Measurements from ENCODE around the gene NPTXR.
"Not testable (repeated sequence)": the region's sequence is repeated elsewhere in the genome, so short reads cannot be mapped to it uniquely, and the experiment has no call there.

Gene NPTXR

DNA sequence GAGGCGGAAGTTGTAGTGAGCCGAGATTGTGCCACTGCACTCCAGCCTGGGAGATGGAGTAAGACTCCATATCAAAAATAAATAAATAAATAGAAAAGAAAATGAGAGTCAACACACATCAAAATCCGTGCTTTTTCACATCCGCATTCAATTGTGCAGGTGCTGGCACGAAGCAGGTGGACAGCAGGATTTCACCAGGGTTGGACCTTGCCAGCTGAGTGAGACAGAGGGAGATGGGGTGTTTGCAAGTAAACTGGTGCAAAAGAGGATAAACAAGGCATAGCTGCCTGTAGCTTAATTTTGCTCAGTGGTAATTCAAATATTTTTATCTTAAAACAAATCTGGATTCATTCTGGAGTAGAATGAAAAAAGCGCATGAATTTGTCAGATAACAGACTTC is 26.6 kb downstream of the NPTXR start:
- no peak for ATAC-seq

DNA sequence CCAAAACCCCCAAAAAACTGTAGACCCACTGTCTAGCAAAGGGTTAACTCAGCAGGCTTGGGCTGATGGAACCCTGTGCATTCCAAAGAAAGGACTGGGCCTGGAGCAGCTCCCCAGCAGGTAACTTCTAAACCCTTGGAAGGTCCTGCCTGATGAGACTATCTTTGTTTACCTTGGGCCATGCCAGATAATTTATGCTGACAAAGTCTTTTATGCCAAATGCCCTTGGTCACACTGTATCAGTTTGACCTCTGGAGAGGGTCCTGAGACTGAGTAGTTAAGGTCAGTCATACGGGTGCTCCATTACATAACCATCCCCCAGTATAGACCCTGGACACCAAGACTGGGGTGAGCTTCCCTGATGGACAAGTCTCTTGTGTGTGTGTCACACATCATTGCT is 28.0 kb downstream of the NPTXR start:
- Mint-ChIP-seq H3K4me3 (no peak overlapping the region), H3K36me3 (no peaks in the 10 kb centered on the region), H3K27ac (no peak overlapping the region), H3K4me1 (no peaks in the 10 kb centered on the region), H3K9me3 (no peaks in the 10 kb centered on the region)
- DNase-seq (ENCODE audit: low spot score in 2 of 2), result no peak
- no peak for ATAC-seq

More for the DNA sequence above, 26.6 kb downstream of the NPTXR start:
- DNase-seq (ENCODE audit: low spot score in 2 of 2), result no peak
- no peak overlapping the region for H3K4me3 Mint-ChIP-seq
- H3K9me3 Mint-ChIP-seq, result no peaks in the 10 kb centered on the region
- H3K27ac Mint-ChIP-seq, result no peak overlapping the region
- no peaks in the 10 kb centered on the region for H3K4me1 Mint-ChIP-seq
- H3K36me3 Mint-ChIP-seq, result no peaks in the 10 kb centered on the region

DNA sequence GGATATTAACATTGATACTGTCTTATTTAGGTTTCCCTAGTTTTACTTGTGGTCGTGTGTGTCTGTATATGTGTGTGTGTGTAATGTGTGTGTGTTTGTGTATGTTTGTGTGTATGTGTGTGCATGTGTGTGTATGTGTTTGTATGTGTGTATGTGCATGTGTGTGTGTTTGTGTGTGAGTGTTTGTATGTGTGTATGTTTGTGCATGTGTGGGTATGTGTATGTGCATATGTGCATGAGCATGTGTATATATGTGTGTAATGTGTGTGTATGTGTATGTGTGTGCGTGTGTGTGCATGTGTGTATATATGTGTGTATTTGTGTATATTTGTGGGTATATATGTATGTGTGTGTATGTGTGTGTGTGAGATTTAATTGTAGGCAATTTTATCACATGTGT is 32.6 kb downstream of the NPTXR start:
- H3K4me1 Mint-ChIP-seq, result no peaks in the 10 kb centered on the region
- DNase-seq (ENCODE audit: low spot score in 2 of 2) (no peak), ATAC-seq (no peak)
- no peak overlapping the region for H3K27ac Mint-ChIP-seq
- no peak overlapping the region for H3K4me3 Mint-ChIP-seq
- no peaks in the 10 kb centered on the region for H3K36me3 Mint-ChIP-seq
- H3K9me3 Mint-ChIP-seq, result peaks cover 4% of the 10 kb centered on the region

DNA sequence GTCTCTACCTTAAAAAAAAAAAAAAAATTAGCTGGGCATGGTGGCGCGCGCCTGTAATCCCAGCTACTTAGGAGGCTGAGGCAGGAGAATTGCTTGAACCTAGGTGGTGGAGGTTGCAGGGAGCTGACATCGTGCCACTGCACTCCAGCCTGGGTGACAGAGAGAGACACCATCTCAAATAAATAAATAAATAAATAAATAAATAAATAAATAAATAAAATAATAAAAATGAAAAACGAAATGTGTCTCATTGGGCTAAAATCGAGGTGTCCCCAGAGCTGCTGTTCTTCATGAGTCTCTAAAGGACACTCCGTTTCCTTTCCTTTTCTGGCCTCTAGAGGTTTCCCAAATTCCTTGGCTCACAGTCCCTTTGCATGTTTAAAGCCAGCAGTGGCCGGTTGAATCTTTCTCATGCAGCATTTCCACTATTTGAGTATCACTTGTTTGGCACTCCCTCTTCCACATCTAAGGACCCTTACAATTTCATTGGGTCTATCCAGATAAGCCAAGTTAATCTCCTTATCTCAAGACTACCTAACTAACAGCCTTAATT is 38.7 kb downstream of the NPTXR start:
- H3K9me3 Mint-ChIP-seq; ATAC-seq; H3K36me3 Mint-ChIP-seq; DNase-seq (ENCODE audit: low spot score in 2 of 2); H3K27ac Mint-ChIP-seq; H3K4me3 Mint-ChIP-seq; H3K4me1 Mint-ChIP-seq: not testable (repeated sequence)

DNA sequence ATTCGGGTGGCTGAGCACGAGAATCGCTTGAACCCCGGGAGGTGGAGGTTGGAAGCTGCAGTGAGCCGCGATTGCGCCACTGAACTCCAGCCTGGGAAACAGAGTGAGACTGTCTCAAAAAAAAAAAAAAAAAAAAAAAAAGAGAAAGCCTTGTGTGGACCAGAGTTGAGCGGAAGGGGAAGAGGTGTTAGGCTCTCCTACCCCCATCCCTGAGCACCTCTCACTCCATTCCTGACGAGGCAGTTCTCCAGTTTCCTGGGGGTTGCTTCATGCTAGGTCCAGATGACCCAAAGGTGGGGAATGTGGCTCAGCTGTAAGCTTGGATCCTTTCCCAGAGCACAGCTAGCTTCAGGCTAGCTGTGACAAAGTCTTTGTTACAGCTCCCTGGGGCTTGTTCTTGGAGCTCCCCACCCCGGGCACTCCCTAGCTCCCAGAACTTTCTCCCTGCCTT is 41.1 kb downstream of the NPTXR start:
- peaks cover 16% of the 10 kb centered on the region for H3K4me1 Mint-ChIP-seq
- DNase-seq (ENCODE audit: low spot score in 2 of 2) (no peak), ATAC-seq (no peak)
- no peaks in the 10 kb centered on the region for H3K36me3 Mint-ChIP-seq
- H3K4me3 Mint-ChIP-seq, result no peak overlapping the region
- no peak overlapping the region for H3K27ac Mint-ChIP-seq
- H3K9me3 Mint-ChIP-seq, result no peaks in the 10 kb centered on the region

DNA sequence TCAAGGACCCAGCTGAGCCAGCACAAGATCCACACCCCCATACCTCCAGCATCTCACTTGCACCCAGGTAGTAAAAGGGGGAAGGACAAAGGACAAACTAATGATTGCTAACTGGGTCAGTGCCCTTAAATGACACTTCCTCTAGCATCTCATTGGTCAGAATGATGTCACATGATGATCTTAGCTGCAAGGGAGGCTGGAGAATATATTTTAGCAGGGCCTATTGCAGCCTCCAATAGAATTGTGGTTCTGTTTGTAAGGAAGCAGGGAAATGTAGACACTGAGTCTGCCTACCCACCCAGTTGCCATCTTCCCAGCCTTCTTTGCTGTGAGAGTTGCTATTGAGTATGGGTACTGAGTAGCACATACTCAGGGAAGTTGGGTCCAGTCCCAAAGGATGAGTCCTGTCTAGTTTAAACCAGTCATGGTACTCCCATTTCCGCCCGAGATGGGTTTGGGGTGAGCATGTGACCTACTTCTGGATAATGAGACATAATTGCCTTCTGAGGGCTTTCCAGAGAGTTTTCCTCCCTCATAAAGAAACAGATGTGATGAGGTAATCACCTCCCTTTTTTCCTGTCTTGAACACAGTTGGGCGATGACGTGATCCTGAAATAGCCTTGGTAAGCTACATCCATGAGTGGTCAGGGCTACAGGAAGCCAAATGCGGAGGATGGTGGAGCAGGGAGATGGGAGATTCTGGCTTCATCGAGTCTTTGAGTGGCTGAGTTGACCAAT is 44.4 kb downstream of the NPTXR start:
- Mint-ChIP-seq H3K4me3 (no peak overlapping the region), H3K9me3 (no peaks in the 10 kb centered on the region)

DNA sequence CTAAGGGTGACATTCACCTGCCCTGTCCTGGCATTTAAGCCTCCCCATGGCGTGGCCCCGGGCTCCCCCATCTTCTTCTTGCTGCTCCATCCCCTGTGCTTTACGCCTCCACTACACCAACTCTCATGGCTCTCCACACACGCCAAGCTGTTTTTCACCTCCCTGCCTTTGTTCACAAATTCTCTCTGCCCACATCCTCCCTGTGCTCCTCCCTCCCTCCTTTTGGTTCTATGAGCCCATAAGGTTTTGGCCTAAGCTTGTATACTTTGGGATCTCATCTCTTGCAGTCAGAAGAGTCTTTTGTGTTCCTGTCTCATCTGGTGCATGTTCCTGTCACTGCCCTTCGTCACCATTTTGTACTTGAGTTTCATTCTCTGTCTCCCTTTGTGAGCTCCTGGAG is 45.3 kb downstream of the NPTXR start:
- ATAC-seq (no peak), DNase-seq (ENCODE audit: low spot score in 2 of 2) (no peak)
- H3K27ac Mint-ChIP-seq, result no peak overlapping the region
- no peaks in the 10 kb centered on the region for H3K9me3 Mint-ChIP-seq
- peaks cover 21% of the 10 kb centered on the region for H3K4me1 Mint-ChIP-seq
- H3K36me3 Mint-ChIP-seq, result no peaks in the 10 kb centered on the region
- no peak overlapping the region for H3K4me3 Mint-ChIP-seq

More for the DNA sequence above, 44.4 kb downstream of the NPTXR start:
- DNase-seq (ENCODE audit: low spot score in 2 of 2) (no peak), ATAC-seq (no peak)
- Mint-ChIP-seq H3K4me1 (peaks cover 25% of the 10 kb centered on the region), H3K27ac (no peak overlapping the region), H3K36me3 (no peaks in the 10 kb centered on the region)

DNA sequence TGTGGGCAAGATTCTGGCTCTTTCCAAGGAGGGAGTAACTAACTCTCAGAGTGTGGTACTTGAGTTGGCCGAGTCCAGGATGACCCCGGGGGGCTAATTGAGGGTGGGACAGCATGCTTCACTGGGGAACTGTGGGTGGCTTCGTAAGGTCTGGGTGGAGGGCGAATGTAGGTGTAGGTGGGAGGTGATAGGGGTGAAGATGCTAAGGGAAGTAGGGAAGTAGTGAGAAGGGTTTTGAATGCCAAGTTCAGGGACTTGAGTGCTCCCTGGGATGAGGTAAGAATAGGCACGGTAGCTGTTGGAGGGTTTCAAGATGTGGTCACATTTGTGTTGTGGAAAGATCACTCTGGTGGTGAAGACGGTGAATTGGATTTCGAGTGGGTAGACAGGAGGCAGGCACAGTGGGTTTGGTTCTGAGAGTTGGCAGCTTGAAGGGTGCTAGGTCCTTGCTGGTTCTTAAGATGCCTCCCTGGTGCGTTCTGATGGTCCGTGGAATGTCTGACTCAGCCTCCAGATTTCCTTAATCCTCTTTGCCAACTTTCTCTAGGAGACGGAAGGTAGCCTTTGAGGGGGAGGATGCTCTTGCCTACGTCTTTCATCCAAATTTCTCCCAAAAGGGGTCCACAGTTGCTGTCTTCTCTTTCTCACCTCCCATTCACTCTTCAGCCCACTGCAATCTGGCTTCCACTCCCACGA is 47.4 kb downstream of the NPTXR start:
- no peak overlapping the region for H3K4me3 Mint-ChIP-seq
- H3K4me1 Mint-ChIP-seq, result peaks cover 24% of the 10 kb centered on the region
- ATAC-seq, result no peak
- no peak overlapping the region for H3K27ac Mint-ChIP-seq
- no peaks in the 10 kb centered on the region for H3K9me3 Mint-ChIP-seq
- DNase-seq (ENCODE audit: low spot score in 2 of 2), result no peak
- H3K36me3 Mint-ChIP-seq, result no peaks in the 10 kb centered on the region

DNA sequence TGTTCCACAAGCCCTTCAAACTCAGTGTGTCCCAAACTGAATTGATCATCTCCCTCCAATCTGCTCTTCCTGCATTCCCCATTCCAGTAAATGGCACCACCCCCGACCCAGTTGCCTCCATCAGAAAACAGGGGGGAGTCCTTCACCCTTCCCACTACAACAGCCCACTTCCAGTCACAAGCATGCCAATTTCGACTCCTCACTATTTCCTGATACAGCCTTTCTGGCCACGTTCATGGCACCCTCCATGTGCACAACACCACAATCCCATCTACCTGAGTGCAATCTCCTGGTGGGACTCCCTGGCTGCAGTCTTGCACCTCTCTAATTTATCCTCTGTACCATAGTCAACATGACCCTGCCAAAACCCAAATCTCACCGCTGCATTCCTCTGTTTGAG is 48.3 kb downstream of the NPTXR start:
- H3K4me1 Mint-ChIP-seq, result peaks cover 24% of the 10 kb centered on the region
- DNase-seq (ENCODE audit: low spot score in 2 of 2) (no peak), ATAC-seq (no peak)
- no peak overlapping the region for H3K4me3 Mint-ChIP-seq
- H3K9me3 Mint-ChIP-seq, result no peaks in the 10 kb centered on the region
- no peak overlapping the region for H3K27ac Mint-ChIP-seq
- H3K36me3 Mint-ChIP-seq, result no peaks in the 10 kb centered on the region

DNA sequence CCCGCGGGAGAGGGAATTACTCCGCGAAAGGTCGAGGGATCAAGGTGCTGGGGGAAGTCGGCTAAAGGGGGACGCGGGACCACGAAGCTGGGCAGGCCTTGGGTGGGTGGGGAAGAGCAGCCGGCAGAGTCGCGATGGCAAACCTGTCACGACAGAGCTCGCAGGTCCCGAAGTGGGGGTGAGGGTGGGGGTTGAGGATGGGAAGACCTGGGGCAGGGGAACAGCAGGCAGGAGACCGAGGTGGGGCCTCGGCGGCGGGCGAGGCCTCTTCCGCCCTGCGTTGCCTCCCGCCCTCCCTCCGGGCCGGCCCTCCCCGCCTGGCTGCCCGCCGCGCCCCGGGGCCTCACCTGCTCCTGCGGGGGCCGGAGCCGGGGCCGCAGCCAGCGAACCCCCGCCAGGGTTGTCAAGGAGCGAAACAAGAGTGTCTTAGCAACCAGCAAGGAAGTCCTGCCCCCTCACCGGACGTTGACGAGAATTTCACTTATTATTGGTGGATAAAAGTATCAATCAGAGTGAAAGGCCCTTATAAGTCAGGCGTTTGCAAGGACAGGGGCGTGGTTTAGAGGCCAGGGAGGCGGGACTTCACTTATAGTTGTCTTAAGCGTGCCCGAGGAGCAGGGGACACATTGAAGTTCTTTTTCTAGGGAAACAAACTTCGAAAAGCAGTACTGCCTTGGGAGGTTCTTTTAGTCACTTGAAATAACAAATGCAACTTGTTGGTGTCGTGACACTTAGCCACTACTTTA is 49.9 kb downstream of the NPTXR start, which contains the start of gene DNAL4:
DNAL4 (minus strand) TSS at position 423 of the 746 bp plus-strand sequence. CDS start 11,412 bp downstream, outside the sequence.
- peaks cover 24% of the 10 kb centered on the region for H3K4me1 Mint-ChIP-seq
- peak within 1 kb of the TSS; percentile 93 for H3K27ac Mint-ChIP-seq
- peak; percentile 94 for ATAC-seq
- H3K4me3 Mint-ChIP-seq, result peak within 1 kb of the TSS; percentile 81
- H3K9me3 Mint-ChIP-seq, result no peaks in the 10 kb centered on the region
- no peaks in the 10 kb centered on the region for H3K36me3 Mint-ChIP-seq
- peak; percentile 78 to 93 for DNase-seq (ENCODE audit: low spot score in 2 of 2)

DNA sequence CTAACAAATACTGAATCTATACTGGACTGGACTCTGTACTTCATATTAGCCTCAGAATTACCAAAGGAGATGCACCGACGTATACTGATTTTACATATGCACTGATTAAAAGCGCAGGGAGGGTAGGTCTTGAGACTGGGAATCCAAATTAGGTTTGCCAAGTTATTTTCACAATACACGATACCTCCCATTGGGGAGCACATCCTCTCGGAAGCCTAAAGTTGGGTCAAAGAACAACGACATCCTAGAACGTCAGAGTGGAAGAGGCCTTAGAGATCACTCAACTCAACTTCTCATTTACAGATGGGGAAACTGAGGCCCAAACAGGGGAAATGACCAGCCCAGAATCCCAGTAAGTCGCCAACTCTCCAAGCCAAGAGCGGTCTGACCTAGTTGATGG is 50.5 kb downstream of the NPTXR start:
- Mint-ChIP-seq H3K27ac (peak overlapping the region; percentile 93), H3K36me3 (no peaks in the 10 kb centered on the region), H3K9me3 (no peaks in the 10 kb centered on the region), H3K4me1 (peaks cover 19% of the 10 kb centered on the region), H3K4me3 (peak overlapping the region; percentile 81)
- DNase-seq (ENCODE audit: low spot score in 2 of 2), result no peak
- ATAC-seq, result no peak

DNA sequence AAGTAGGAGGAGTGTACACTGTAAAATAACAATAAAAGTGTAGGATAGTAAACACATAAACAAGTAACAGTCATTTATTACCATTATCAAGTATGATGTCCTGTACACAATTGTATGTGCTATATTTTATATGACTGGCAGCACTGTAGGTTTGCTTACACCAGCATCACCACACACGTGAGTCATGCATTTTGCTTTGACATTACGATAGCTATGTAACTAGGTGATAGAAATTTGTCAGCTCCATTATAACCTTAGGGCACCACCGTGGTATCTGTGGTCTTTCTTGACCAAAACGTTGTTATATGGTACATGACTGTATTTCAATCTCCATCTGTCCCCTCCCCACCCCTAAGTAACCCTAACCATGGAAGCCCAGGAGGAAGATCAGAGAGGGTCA is 51.0 kb downstream of the NPTXR start:
- peak overlapping the region; percentile 93 for H3K27ac Mint-ChIP-seq
- no peaks in the 10 kb centered on the region for H3K36me3 Mint-ChIP-seq
- DNase-seq (ENCODE audit: low spot score in 2 of 2), result no peak
- H3K4me1 Mint-ChIP-seq, result peaks cover 17% of the 10 kb centered on the region
- ATAC-seq, result peak; percentile 78
- H3K9me3 Mint-ChIP-seq, result no peaks in the 10 kb centered on the region
- H3K4me3 Mint-ChIP-seq, result peak overlapping the region; percentile 81

DNA sequence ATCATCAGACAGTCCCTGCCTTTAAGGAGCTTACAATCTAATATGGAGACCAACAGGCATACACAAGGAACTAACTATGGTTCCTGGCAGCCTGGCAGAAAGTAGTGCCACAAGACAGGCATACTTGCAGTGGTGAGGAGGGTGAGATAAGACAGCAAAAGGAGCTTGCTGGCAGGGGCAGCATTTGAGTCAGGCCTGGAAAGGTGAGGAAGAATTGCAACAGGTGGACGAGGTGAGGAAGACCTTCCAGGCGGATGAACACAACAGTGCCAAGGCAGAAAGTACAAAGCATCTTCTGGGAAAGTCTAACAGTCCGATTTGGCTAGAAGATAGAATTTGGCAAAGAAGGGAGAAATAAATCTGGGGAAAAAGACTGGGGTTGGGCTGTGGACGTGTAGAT is 54.2 kb downstream of the NPTXR start:
- no peak overlapping the region for H3K27ac Mint-ChIP-seq
- H3K9me3 Mint-ChIP-seq, result no peaks in the 10 kb centered on the region
- no peaks in the 10 kb centered on the region for H3K36me3 Mint-ChIP-seq
- no peak for DNase-seq (ENCODE audit: low spot score in 2 of 2)
- ATAC-seq, result no peak
- H3K4me3 Mint-ChIP-seq, result no peak overlapping the region
- H3K4me1 Mint-ChIP-seq, result peaks cover 8% of the 10 kb centered on the region

DNA sequence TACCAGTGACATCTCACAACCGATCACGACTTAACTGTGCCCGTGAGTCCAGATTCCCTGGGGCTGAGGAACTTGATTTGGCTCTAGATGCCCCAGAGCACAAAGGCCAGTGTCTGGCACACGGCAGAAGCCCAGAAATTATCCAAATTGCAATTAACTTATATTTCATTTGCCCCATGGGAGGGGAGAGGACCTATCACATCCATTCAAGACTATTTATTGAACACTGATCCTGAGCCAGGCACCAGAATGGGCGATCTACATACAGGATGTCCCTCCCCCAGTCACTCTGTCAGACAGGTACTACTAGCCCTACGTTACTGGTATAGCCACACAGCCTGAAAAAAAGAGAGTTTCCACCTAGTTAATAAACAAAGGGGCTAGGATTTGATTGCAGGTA is 55.0 kb downstream of the NPTXR start:
- Mint-ChIP-seq H3K9me3 (no peaks in the 10 kb centered on the region), H3K36me3 (no peaks in the 10 kb centered on the region), H3K4me3 (no peak overlapping the region), H3K27ac (no peak overlapping the region), H3K4me1 (peaks cover 8% of the 10 kb centered on the region)
- DNase-seq (ENCODE audit: low spot score in 2 of 2), result no peak
- ATAC-seq, result no peak

DNA sequence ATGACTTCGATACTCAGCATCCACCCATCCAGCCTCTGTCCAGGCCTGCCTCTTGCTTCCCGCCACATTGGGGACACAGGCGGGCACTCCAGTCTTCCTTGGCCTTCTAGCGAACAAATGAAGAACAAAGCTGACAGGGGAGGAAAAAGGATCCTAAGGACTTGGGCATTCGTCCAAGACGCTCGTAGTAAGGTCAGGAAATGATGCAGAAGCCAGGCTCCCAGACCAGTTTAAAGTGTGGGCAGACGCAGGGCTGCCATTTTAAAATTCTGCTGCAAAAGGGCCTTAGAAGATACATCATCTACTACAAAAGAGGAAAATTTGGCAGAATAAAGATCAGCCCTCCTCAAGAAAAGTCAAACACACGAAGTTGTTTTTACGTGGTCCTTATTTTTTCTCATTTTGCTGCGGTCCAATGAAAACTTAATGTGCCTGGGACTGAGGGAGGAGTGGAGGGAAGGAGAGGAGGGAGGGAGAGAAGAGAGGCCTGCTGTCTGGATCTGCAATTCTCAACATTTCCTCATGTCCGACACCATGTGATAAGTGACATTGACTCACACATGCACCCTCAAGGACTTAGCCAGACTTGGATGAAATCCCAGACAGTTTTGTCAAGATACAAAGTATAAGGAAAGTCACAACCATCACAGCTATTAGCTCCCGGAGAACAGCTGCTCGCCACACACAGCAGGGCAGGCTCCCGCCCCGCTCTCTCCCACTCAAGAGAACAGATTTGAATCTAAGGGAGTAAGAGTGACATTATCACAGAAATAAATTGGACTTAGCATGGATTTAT is 55.6 kb downstream of the NPTXR start:
- H3K4me3 Mint-ChIP-seq, result no peak overlapping the region
- no peak for DNase-seq (ENCODE audit: low spot score in 2 of 2)
- no peaks in the 10 kb centered on the region for H3K9me3 Mint-ChIP-seq
- ATAC-seq, result no peak
- no peaks in the 10 kb centered on the region for H3K36me3 Mint-ChIP-seq
- no peak overlapping the region for H3K27ac Mint-ChIP-seq
- peaks cover 5% of the 10 kb centered on the region for H3K4me1 Mint-ChIP-seq
